Measurements from ENCODE around the gene RPL3. TPM values are rescaled to one million over a fixed set of nuclear protein-coding genes. Genes with fewer than 3 reads are reported as not detected.

RPL3 gene
- total and polyA plus RNA-seq, 2 of the 4 experiments (the other 2 are of a cell fraction): 2,871 to 3,312 TPM

- TF ChIP-seq ELK1 (IDR thresholded peaks at IDR 0.05; ENCODE audit: borderline replicate concordance, low read depth, low read length): peak; percentile 8; the same call in 1 of the 2 replicates
These were observed at the start of gene RPL3 (continued) for GRCh38 chr22:39319284-39320022.

GRCh38 chr22:39369186-39369585 is 49.8 kb upstream of the RPL3 start:
- Histone ChIP-seq H4K20me1 (ENCODE audit: insufficient read depth, low read length) (peaks cover 7% of the 10 kb centered on the region; the same call in 1 of the 2 replicates), H3K23ac (ENCODE audit: low read depth, low read length) (no peak overlapping the region), H3K27me3 (ENCODE audit: control insufficient read depth, insufficient read depth, low read length) (no peaks in the 10 kb centered on the region), H3K4ac (ENCODE audit: low read depth, low read length) (no peak overlapping the region), H3K18ac (ENCODE audit: low read depth, low read length) (no peak overlapping the region), H3K36me3 (ENCODE audit: control insufficient read depth, insufficient read depth, low read length) (peaks cover 2% of the 10 kb centered on the region), H3K9me1 (ENCODE audit: insufficient read depth, low read length) (no peaks in the 10 kb centered on the region; the same call in 1 of the 2 replicates), H2BK120ac (ENCODE audit: low read depth, low read length) (no peak overlapping the region), H3K4me3 (ENCODE audit: insufficient read depth, low read depth, low read length) (no peak overlapping the region), H3K4me2 (ENCODE audit: low read depth, low read length) (no peak overlapping the region), H2AFZ (replicated peaks; ENCODE audit: low read length, poor library complexity) (no peak overlapping the region), H2BK5ac (ENCODE audit: low read depth, low read length, poor library complexity, severe bottlenecking) (no peak overlapping the region), H3K4me1 (ENCODE audit: control insufficient read depth, insufficient read depth, low read length) (no peaks in the 10 kb centered on the region; the same call in 1 of the 2 replicates), H2AK5ac (ENCODE audit: low read depth, low read length) (no peak overlapping the region), H4K91ac (ENCODE audit: insufficient read depth, low read depth, low read length) (no peak overlapping the region), H3K79me1 (ENCODE audit: low read depth in 1 of 2, low read length in 2 of 2) (peaks cover 0 to 14% of the 10 kb centered on the region in 2 experiments; a peak in 3 of 4 replicates), H4K5ac (ENCODE audit: low read depth, low read length) (no peak overlapping the region), H2BK15ac (ENCODE audit: low read depth, low read length) (no peak overlapping the region), H3K9me3 (ENCODE audit: control insufficient read depth, insufficient read depth, low read length) (peaks cover 5% of the 10 kb centered on the region), H2BK20ac (ENCODE audit: low read depth, low read length) (no peak overlapping the region), H3K14ac (replicated peaks; ENCODE audit: low read depth, low read length) (no peak overlapping the region), H4K8ac (ENCODE audit: low read depth in 2 of 2, low read length in 2 of 2) (no peak overlapping the region), H3K56ac (ENCODE audit: extremely low read depth, insufficient read depth, low read length) (no peak overlapping the region), H3K27ac (ENCODE audit: insufficient read depth, low read length) (no peak overlapping the region), H2AK9ac (replicated peaks; ENCODE audit: low read depth, low read length, poor library complexity) (no peak overlapping the region), H3K9ac (ENCODE audit: low read depth, low read length) (no peak overlapping the region)
- 93% methylated on average over 4 of the region's 6 CpGs; no CpG with 5 or more reads in 1 of the 2 experiments for WGBS, 2 experiments (ENCODE audit: extremely low coverage in 2 of 2, insufficient read length in 1 of 2)
- CTCF ChIA-PET: no interaction called here
- DNase-seq: no peak
- no TSS peak for BruUV-seq (replicated peaks)
- POLR2A ChIA-PET (ENCODE audit: unreplicated experiment): no interaction called here
- dilution Hi-C loops (cut with HindIII; ENCODE audit: low sequenced_read_pairs, unreplicated experiment): no loop called here
- intact Hi-C loops (cut with micrococcal nuclease): no loop called here
- no peak for ATAC-seq (ENCODE audit: low read depth)
- no peak for TF ChIP-seq NFE2L2 (IDR thresholded peaks at IDR 0.05; ENCODE audit: low read depth, low read length)
- in situ Hi-C loops (cut with MboI; ENCODE audit: low sequenced_read_pairs): no loop called here

Data from IMR-90 (cell line).